K562 (cell line): ENCODE measurements around the gene TMEM207. TPM values are rescaled to one million over a fixed set of nuclear protein-coding genes. Genes with fewer than 3 reads are reported as not detected.

Experiments
- ATAC-seq: fragments of 200-7000 bp; cut with Tn5 transposase; 3 replicates; pipeline ENCODE4 v1.9.1; 2020; ENCODE audit warnings: moderate library complexity
- BruUV-seq: library from RNA; stranded (reverse); fragments of 400-500 nt; replicated peaks from 2 replicates; lab custom pipeline; 2021; lab: Mats Ljungman, UMichigan
- CTCF ChIA-PET: fragments of 300-600 bp; formaldehyde crosslinking; extraction: SDS; loops from one replicate; lab custom pipeline; 2021; ENCODE audit warnings: low intra/inter-chr PET ratio; lab: Yijun Ruan, JAX
- POLR2A ChIA-PET: fragments of 300-600, 350-650 bp; sonication (Branson Sonifier 250); formaldehyde crosslinking; extraction: SDS; loops from one replicate; lab custom pipeline; 2021; ENCODE audit warnings: antibody characterized with exemption, inconsistent platforms; lab: Yijun Ruan, JAX
- DNase-seq, 4 experiments: peaks; one replicate each; pipeline versions ENCODE4 v3.0.0 to v3.0.0-alpha.2; 2011 to 2018; ENCODE audit warnings: low spot score in 3 of 4, mixed read lengths in 3 of 4; ENCODE audit errors: extremely low read depth in 1 of 4
- FAIRE-seq: peaks from 2 replicates; lab custom pipeline; 2011; peaks lifted over from hg19 to GRCh38; lab: Jason Lieb, UNC
- H2AFZ ChIP-seq: 2 replicates; pipeline ENCODE4 v1.6.0; 2011; ENCODE audit warnings: low read depth, low read length, control low read depth, inconsistent platforms
- H3K27ac ChIP-seq: fragments of 200-600 bp; 3 replicates; pipeline ENCODE4 v1.8.0; 2011; ENCODE audit warnings: low read depth, mild to moderate bottlenecking, control low read depth, inconsistent platforms, low read length, moderate library complexity, mixed read lengths; ENCODE audit errors: extremely low read depth
- H3K27me3 ChIP-seq, 2 experiments: fragments of 300-600 bp in 1 of 2; 2 replicates in 1 of 2; 3 replicates in 1 of 2; pipeline versions ENCODE4 v1.6.0 to v1.8.0; 2011; ENCODE audit warnings: inconsistent platforms in 2 of 2, low read length in 2 of 2, mild to moderate bottlenecking in 1 of 2, mixed read lengths in 1 of 2, moderate library complexity in 1 of 2; ENCODE audit not compliant: control insufficient read depth in 2 of 2, insufficient read depth in 2 of 2
- H3K36me3 ChIP-seq: fragments of 300-600 bp; 3 replicates; pipeline ENCODE4 v1.8.0; 2011; ENCODE audit warnings: mild to moderate bottlenecking, low read length, inconsistent platforms; ENCODE audit not compliant: control insufficient read depth, insufficient read depth
- H3K4me1 ChIP-seq, 2 experiments: fragments of 200-600 bp in 1 of 2; replicated peaks in 1 of 2; 2 replicates in 1 of 2; 3 replicates in 1 of 2; pipeline versions ENCODE4 v1.5.1 to v1.8.0; 2011; ENCODE audit warnings: inconsistent platforms in 2 of 2, low read length in 2 of 2, mild to moderate bottlenecking in 1 of 2, mixed read lengths in 1 of 2, moderate library complexity in 1 of 2; ENCODE audit not compliant: control insufficient read depth in 2 of 2, insufficient read depth in 2 of 2
- H3K4me2 ChIP-seq: 2 replicates; pipeline ENCODE4 v1.6.1; 2011; ENCODE audit warnings: low read length, control low read depth, inconsistent platforms, mixed read lengths; ENCODE audit not compliant: insufficient read depth
- H3K4me3 ChIP-seq: fragments of 200-600 bp; sonication (generic), shearing (Covaris generic); 2 replicates; pipeline ENCODE4 v1.5.1; 2016; ENCODE audit warnings: control low read depth, inconsistent platforms
- H3K79me2 ChIP-seq: fragments of 200-600 bp; 3 replicates; pipeline ENCODE4 v1.8.0; 2011; ENCODE audit warnings: low read length, inconsistent platforms; ENCODE audit not compliant: control insufficient read depth, insufficient read depth
- H3K9ac ChIP-seq, 2 experiments: 2 replicates each; pipeline versions ENCODE4 v1.6.0 to v1.6.1; 2011; ENCODE audit warnings: low read depth in 2 of 2, low read length in 2 of 2, control low read depth in 1 of 2, inconsistent platforms in 1 of 2, mild to moderate bottlenecking in 1 of 2, mixed read lengths in 1 of 2; ENCODE audit not compliant: insufficient read depth in 1 of 2
- H3K9me1 ChIP-seq: one replicate; pipeline ENCODE4 v1.6.0; 2011; ENCODE audit warnings: inconsistent platforms, mild to moderate bottlenecking, low read length, moderate library complexity; ENCODE audit not compliant: control insufficient read depth, insufficient read depth
- H3K9me3 ChIP-seq: replicated peaks from 2 replicates; pipeline ENCODE4 v1.5.1; 2011; ENCODE audit warnings: low read depth, low read length, inconsistent platforms; ENCODE audit not compliant: control insufficient read depth, insufficient read depth
- H4K20me1 ChIP-seq: replicated peaks from 2 replicates; pipeline ENCODE4 v1.6.1; 2011; ENCODE audit warnings: low read length, inconsistent platforms, mixed read lengths; ENCODE audit not compliant: control insufficient read depth, insufficient read depth
- CREB5 ChIP-seq: fragments of 250-450 bp; sonication (Bioruptor Pico); IDR thresholded peaks from 2 replicates; pipeline ENCODE4 v1.5.0; 2020; ENCODE audit warnings: mild to moderate bottlenecking
- E2F3 ChIP-seq: fragments of 250-450 bp; sonication (Bioruptor Pico); IDR thresholded peaks from 2 replicates; pipeline ENCODE4 v1.4.0; 2020; ENCODE audit warnings: mild to moderate bottlenecking
- GABPA ChIP-seq: fragments of 200-800 bp; sonication (Bioruptor generic); conservative IDR thresholded peaks from 2 replicates; pipeline ENCODE4 v1.6.1; 2016; ENCODE audit warnings: low read depth, missing genetic modification characterization, missing compliant biosample characterization
- RFX5 ChIP-seq: IDR thresholded peaks from 2 replicates; pipeline ENCODE4 v1.6.1; 2011; ENCODE audit warnings: low read depth, mild to moderate bottlenecking, improper control_type of control experiment, low read length
- RNF2 ChIP-seq: sonication (generic); IDR thresholded peaks from 2 replicates; pipeline ENCODE4 v1.6.1; 2016
- SMARCB1 ChIP-seq: IDR thresholded peaks from 2 replicates; pipeline ENCODE4 v1.6.1; 2011; ENCODE audit warnings: improper control_type of control experiment, low read depth; ENCODE audit not compliant: insufficient read length
- TGIF2 ChIP-seq: sonication (generic); formaldehyde crosslinking; IDR thresholded peaks from 2 replicates; pipeline ENCODE4 v1.8.1; 2022; ENCODE audit warnings: mild to moderate bottlenecking, missing genetic modification reagents, moderate library complexity
- THRA ChIP-seq: fragments of 450-650 bp; IDR thresholded peaks from 2 replicates; pipeline ENCODE4 v1.6.1; 2017; ENCODE audit warnings: mild to moderate bottlenecking, moderate library complexity
- ZNF134 ChIP-seq: fragments of 250-450 bp; sonication (Bioruptor Pico); conservative IDR thresholded peaks from 2 replicates; pipeline ENCODE4 v1.4.0; 2020
- ZNF445 ChIP-seq: fragments of 250-450 bp; sonication (Bioruptor Pico); IDR thresholded peaks from 2 replicates; pipeline ENCODE4 v1.4.0; 2020; ENCODE audit warnings: low read depth, mild to moderate bottlenecking, moderate library complexity
- WGBS: fragments of 100-300 bp; shearing (Covaris generic); methylation state at CpG from one replicate; pipeline ENCODE4 v1.1.6; 2016; ENCODE audit warnings: low coverage, mixed read lengths; ENCODE audit not compliant: insufficient coverage; ENCODE audit errors: missing lambda C conversion rate; 5-methylcytosine and 5-hydroxymethylcytosine counted together
- in situ Hi-C: fragments of 300-500 bp; cut with MboI; formaldehyde crosslinking; loops from 4 replicates; pipeline ENCODE4 v1.15.0; 2018; ENCODE audit warnings: inconsistent platforms, mixed read lengths
- intact Hi-C: fragments of 100-400 bp; cut with micrococcal nuclease; formaldehyde crosslinking; loops from 2 replicates; pipeline ENCODE4 v1.14.2; 2022
- polyA plus RNA-seq, 8 experiments: library from polyadenylated mRNA; depleted of rRNA in 4 of 8; stranded (reverse) in 5 of 8; unstranded in 3 of 8; fragments of >200 nt; fragmentation: Nextera tagmentation in 2 of 8; fragmentation: Illumina TruSeq in 1 of 8; extraction: Ambion mirVana in 2 of 8; extraction: Trizol in 1 of 8; gene quantifications; 2 replicates each; pipeline versions ENCODE4 v1.2.1 to v1.2.3, GENCODE V29; 2011 to 2014; ENCODE audit warnings: inconsistent platforms in 1 of 8, missing spikeins in 1 of 8
- total RNA-seq, 7 experiments: library from RNA; depleted of rRNA in 6 of 7; stranded (reverse); fragments of >200 nt in 6 of 7; fragmentation: Illumina TruSeq in 2 of 7; extraction: Trizol in 2 of 7; gene quantifications; 2 replicates each; pipeline versions ENCODE4 v1.2.1 to v1.2.3, GENCODE V29; 2011 to 2021; ENCODE audit warnings: low replicate concordance in 1 of 7

The TMEM207 gene
- total and polyA plus RNA-seq, 9 of the 15 experiments (the other 6 are each of a cell fraction or from before 2014, with no cell fraction given), result 0.04 to 0.10 (median 0.04) TPM; not detected in 4

- TF ChIP-seq ZNF445 (no peak), E2F3 (CRISPR knock-in tag) (no peak), SMARCB1 (no peak), THRA (no peak), TGIF2 (CRISPR knock-in tag) (no peak), RNF2 (no peak), RFX5 (no peak), CREB5 (CRISPR knock-in tag) (no peak), ZNF134 (CRISPR knock-in tag) (no peak), GABPA (tag) (no peak)
These were observed 5.0 kb downstream of the TMEM207 start for GRCh38 chr3:190444576-190445145.

More at GRCh38 chr3:190444576-190445145, 5.0 kb downstream of the TMEM207 start:
- no peak overlapping the region for H3K27ac ChIP-seq
- H3K4me2 ChIP-seq, result no peak overlapping the region
- H3K9me3 ChIP-seq, result no peaks in the 10 kb centered on the region
- WGBS, result 5% methylated on average over 3 of the region's 3 CpGs
- H3K9ac ChIP-seq, result no peak overlapping the region
- H4K20me1 ChIP-seq, result no peaks in the 10 kb centered on the region
- POLR2A ChIA-PET, result no interaction called here
- BruUV-seq, result no TSS peak
- in situ Hi-C loops, result no loop called here
- no peaks in the 10 kb centered on the region for H3K79me2 ChIP-seq
- no peaks in the 10 kb centered on the region for H3K9me1 ChIP-seq
- H3K4me1 ChIP-seq, result no peaks in the 10 kb centered on the region
- H3K4me3 ChIP-seq, result no peak overlapping the region
- no peaks in the 10 kb centered on the region for H3K36me3 ChIP-seq
- H2AFZ ChIP-seq, result no peak overlapping the region
- FAIRE-seq (no peak), DNase-seq (no peak), ATAC-seq (no peak)
- intact Hi-C loops, result no loop called here
- CTCF ChIA-PET, result no interaction called here
- no peaks in the 10 kb centered on the region for H3K27me3 ChIP-seq
